Astrocyte (in vitro differentiated cells and primary cell): ENCODE results near the gene SMPDL3B.

Experiments
- EZH2 ChIP-seq: IDR thresholded peaks from 2 replicates; pipeline ENCODE4 v1.6.1; 2012; ENCODE audit warnings: mild to moderate bottlenecking, low read length, inconsistent platforms; ENCODE audit not compliant: insufficient read depth
- TF ChIP-seq, protein P1 (sequence below): IDR thresholded peaks from 2 replicates; pipeline ENCODE4 v1.5.1; 2011; ENCODE audit warnings: low read depth, mild to moderate bottlenecking, inconsistent platforms, low read length, moderate library complexity; ENCODE audit not compliant: insufficient read depth

GRCh38 chr1:27958513-27958912 is 23.7 kb downstream of the SMPDL3B start:
- TF ChIP-seq, protein P1, sequence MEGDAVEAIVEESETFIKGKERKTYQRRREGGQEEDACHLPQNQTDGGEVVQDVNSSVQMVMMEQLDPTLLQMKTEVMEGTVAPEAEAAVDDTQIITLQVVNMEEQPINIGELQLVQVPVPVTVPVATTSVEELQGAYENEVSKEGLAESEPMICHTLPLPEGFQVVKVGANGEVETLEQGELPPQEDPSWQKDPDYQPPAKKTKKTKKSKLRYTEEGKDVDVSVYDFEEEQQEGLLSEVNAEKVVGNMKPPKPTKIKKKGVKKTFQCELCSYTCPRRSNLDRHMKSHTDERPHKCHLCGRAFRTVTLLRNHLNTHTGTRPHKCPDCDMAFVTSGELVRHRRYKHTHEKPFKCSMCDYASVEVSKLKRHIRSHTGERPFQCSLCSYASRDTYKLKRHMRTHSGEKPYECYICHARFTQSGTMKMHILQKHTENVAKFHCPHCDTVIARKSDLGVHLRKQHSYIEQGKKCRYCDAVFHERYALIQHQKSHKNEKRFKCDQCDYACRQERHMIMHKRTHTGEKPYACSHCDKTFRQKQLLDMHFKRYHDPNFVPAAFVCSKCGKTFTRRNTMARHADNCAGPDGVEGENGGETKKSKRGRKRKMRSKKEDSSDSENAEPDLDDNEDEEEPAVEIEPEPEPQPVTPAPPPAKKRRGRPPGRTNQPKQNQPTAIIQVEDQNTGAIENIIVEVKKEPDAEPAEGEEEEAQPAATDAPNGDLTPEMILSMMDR: no peak
- TF ChIP-seq EZH2: no peak
